GM06990 (cell line): ENCODE measurements around the gene OSMR.

Source experiments
- DNase-seq: peaks from one replicate; pipeline ENCODE4 v3.0.0-alpha.2; 2011; ENCODE audit not compliant: insufficient read length; ENCODE audit errors: extremely low read depth
- H3K27me3 ChIP-seq: replicated peaks from 2 replicates; pipeline ENCODE4 v1.6.0; 2011; ENCODE audit warnings: low read length; ENCODE audit not compliant: control insufficient read depth, insufficient read depth
- H3K36me3 ChIP-seq: 2 replicates; pipeline ENCODE4 v1.5.1; 2011; ENCODE audit warnings: low read length; ENCODE audit not compliant: control insufficient read depth, insufficient read depth
- H3K4me3 ChIP-seq: replicated peaks from 2 replicates; pipeline ENCODE4 v1.5.1; 2011; ENCODE audit warnings: low read depth, mild to moderate bottlenecking, control low read depth, low read length
- TF ChIP-seq, protein P1 (sequence below): IDR thresholded peaks from 2 replicates; pipeline ENCODE4 v1.5.1; 2011; ENCODE audit warnings: low read length, control low read depth, mild to moderate bottlenecking, inconsistent platforms; ENCODE audit not compliant: insufficient read depth, poor library complexity, severe bottlenecking

OSMR gene

DNA sequence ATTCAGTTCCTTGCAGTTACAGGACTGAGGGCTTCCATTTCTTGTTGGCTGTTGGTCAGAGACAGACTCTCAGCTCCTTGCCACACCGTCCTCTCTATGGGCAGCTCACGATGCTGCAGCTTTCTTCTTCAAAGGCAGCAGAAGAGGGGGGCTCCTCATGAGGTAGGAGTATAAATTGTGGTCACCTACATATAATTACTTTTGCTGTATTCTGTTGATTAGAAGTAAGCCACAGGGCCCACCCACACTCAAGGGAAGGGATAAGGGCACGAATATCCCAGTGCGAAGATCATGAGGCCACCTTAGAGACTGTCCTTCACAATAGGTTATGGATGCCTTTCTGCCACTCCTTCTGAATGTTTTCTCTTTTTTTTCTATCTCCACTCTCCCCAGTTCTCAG, 43.7 kb upstream of the OSMR start:
- Histone ChIP-seq H3K4me3 (no peak overlapping the region), H3K36me3 (no peaks in the 10 kb centered on the region), H3K27me3 (no peaks in the 10 kb centered on the region; the same call in 1 of the 2 replicates)
- TF ChIP-seq, protein P1, sequence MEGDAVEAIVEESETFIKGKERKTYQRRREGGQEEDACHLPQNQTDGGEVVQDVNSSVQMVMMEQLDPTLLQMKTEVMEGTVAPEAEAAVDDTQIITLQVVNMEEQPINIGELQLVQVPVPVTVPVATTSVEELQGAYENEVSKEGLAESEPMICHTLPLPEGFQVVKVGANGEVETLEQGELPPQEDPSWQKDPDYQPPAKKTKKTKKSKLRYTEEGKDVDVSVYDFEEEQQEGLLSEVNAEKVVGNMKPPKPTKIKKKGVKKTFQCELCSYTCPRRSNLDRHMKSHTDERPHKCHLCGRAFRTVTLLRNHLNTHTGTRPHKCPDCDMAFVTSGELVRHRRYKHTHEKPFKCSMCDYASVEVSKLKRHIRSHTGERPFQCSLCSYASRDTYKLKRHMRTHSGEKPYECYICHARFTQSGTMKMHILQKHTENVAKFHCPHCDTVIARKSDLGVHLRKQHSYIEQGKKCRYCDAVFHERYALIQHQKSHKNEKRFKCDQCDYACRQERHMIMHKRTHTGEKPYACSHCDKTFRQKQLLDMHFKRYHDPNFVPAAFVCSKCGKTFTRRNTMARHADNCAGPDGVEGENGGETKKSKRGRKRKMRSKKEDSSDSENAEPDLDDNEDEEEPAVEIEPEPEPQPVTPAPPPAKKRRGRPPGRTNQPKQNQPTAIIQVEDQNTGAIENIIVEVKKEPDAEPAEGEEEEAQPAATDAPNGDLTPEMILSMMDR, result no peak
- no peak for DNase-seq

DNA sequence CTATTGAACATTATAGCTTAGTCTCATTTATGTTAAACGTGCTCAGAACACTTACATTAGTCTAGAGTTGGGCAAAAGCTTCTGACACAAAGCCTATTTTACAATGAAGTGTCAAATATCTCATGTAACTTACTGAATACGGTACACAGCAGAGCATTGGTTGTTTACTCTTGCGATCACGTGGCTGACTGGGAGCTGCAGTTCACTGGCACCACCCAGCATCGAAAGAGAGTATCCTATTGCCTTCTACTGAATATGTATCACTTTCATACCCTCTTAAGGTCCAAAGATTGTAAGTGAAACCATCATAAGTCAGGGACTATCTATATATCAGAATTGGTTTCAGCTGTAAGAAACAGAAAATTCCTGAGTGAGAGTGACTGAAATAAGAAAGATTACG, 42.6 kb upstream of the OSMR start:
- no peak for DNase-seq
- Histone ChIP-seq H3K4me3 (no peak overlapping the region), H3K36me3 (no peaks in the 10 kb centered on the region), H3K27me3 (no peaks in the 10 kb centered on the region; the same call in 1 of the 2 replicates)
- TF ChIP-seq, protein P1, result no peak

DNA sequence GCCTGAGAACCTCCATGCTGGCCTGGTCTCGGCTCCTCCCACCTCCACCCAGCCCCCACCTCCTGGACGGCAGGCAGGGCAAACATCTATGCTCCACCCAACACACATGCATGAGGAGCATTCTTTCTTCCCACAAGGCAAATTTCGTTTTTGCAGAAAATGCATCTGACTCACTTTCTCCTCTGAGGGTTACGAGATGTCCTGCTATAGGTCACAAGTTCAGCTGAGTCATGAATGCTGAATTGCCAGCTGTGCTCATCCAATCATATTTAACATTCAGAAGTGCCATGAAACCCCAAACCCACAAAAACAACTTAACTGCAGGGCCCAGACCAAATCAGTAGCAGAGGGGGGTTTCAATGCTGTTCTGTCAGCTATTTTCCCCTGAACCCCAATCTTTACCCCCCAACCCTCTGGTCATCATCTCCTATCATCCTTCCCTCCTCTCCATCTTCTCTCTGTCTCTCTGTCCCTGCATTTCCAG, 39.0 kb upstream of the OSMR start:
- H3K36me3 ChIP-seq, result no peaks in the 10 kb centered on the region
- no peak overlapping the region for H3K4me3 ChIP-seq
- peak; percentile 9 for DNase-seq
- TF ChIP-seq, protein P1, result no peak
- H3K27me3 ChIP-seq, result no peaks in the 10 kb centered on the region; the same call in 1 of the 2 replicates

DNA sequence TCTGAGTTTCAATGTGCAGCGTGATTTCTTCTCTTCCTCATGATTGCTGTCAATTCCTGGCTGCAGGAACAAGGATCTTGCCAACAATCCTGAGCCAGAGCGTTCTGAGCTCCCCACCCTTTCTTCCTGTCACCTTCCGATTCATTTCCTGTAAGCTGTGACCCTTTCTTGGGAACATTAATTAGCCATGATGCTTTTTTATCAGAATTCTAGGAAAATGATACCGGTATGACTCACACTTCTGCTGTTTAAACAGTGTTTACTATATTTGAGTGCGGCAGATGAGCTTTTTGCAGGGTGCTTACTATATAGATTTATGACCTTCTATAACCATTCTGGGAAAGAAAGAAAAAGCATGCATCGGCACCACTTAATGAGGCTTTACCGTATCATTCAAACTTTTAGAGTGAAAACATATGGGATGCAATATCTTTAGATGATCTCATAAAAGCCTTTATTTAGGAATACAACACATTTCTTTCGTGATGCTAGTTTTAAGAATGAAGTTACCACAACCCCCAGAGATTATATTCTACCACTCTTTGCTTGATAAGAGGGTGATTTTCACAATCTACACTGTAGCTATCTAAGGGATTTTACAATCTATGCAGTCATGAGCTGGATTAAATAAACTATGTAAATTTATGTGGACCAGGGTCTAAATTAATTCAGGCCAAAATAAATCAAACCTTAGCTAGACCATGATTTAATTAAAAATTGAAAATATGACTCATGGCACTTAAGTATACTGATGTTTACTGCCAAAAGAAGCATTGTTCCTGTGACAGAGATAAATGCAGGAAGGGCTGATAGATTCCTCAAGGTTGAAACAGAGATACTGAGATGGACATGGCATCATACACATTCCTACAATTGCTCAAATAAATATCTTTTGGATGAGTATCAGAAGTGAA, 38.0 kb upstream of the OSMR start:
- Histone ChIP-seq H3K27me3 (no peaks in the 10 kb centered on the region), H3K4me3 (no peak overlapping the region), H3K36me3 (no peaks in the 10 kb centered on the region)
- DNase-seq, result no peak
- TF ChIP-seq, protein P1, result no peak

DNA sequence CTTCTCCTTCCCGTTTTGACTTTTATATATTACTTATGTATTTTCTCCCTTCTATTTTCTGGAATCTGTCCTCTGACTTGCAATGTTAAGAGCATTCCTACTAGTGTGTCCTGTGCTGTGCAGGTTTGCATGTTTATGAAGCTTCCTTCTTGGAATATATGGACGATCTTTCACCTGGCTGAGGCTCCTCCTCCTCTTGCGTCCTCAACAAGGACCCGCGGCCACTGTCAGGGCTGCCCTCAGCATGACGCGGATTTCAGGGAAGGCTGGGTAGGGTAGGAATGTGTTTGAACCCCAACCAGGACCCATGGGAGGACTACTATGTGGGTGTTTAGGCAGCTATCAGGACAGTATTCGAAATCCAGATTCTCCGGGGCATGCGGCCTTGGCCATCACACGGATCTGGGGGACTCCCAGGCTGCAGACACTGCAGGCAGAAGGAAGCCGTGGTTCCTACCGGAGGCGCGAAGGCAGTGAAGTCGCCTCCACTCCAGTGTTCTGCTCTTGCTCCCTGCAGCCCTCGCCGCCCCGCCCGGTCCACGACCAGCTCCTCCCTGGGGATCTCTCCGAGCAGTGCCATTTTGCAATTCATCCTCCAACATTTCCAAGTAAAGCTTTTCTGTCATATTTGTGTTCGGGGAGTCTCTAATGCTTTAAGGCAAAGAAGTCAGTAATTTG, 37.0 kb upstream of the OSMR start:
- H3K4me3 ChIP-seq, result no peak overlapping the region

More for the DNA sequence above, 37.0 kb upstream of the OSMR start:
- Histone ChIP-seq H3K27me3 (no peaks in the 10 kb centered on the region), H3K36me3 (no peaks in the 10 kb centered on the region)
- TF ChIP-seq, protein P1, result no peak
- DNase-seq, result no peak
